Measurements from ENCODE around the gene JARID2.

The JARID2 gene

DNA sequence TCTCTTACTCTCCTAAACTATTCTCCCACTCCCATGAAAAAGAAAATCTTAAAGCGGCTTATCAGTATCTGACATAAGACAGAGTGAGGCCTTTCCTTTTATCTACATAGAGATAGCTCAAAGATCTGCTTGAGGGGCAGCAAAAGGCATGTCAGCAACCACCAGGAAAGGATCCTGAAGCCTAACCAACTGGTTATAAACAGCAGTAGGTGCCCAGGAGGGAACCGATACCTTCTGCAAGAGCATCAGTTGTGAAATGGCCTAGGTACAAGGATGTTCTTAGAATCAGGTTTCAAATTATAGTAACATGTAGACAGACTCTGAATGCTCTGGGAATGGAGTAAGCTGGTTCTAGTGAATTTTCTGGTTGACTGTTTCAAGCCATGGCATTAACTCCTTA lies 21.4 kb downstream of the JARID2 start:
- TF ChIP-seq, protein P1, sequence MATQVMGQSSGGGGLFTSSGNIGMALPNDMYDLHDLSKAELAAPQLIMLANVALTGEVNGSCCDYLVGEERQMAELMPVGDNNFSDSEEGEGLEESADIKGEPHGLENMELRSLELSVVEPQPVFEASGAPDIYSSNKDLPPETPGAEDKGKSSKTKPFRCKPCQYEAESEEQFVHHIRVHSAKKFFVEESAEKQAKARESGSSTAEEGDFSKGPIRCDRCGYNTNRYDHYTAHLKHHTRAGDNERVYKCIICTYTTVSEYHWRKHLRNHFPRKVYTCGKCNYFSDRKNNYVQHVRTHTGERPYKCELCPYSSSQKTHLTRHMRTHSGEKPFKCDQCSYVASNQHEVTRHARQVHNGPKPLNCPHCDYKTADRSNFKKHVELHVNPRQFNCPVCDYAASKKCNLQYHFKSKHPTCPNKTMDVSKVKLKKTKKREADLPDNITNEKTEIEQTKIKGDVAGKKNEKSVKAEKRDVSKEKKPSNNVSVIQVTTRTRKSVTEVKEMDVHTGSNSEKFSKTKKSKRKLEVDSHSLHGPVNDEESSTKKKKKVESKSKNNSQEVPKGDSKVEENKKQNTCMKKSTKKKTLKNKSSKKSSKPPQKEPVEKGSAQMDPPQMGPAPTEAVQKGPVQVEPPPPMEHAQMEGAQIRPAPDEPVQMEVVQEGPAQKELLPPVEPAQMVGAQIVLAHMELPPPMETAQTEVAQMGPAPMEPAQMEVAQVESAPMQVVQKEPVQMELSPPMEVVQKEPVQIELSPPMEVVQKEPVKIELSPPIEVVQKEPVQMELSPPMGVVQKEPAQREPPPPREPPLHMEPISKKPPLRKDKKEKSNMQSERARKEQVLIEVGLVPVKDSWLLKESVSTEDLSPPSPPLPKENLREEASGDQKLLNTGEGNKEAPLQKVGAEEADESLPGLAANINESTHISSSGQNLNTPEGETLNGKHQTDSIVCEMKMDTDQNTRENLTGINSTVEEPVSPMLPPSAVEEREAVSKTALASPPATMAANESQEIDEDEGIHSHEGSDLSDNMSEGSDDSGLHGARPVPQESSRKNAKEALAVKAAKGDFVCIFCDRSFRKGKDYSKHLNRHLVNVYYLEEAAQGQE (IDR thresholded peaks at IDR 0.05; ENCODE audit: insufficient read depth in 1 of 2, low read depth in 2 of 2, low read length in 2 of 2) = no peak
- TF ChIP-seq FOXP2 (optimal IDR thresholded peaks at IDR 0.05; ENCODE audit: borderline replicate concordance, extremely low read depth, extremely low read length, insufficient read depth) = no peak
- no peak for TF ChIP-seq SIN3A (IDR thresholded peaks at IDR 0.05; ENCODE audit: borderline replicate concordance, insufficient read depth, low read length)
- no peak for TF ChIP-seq TAF1 (IDR thresholded peaks at IDR 0.05; ENCODE audit: borderline replicate concordance, insufficient read depth, low read length)
- TF ChIP-seq POLR2AphosphoS5 (IDR thresholded peaks at IDR 0.05; ENCODE audit: low read depth, low read length) = no peak

DNA sequence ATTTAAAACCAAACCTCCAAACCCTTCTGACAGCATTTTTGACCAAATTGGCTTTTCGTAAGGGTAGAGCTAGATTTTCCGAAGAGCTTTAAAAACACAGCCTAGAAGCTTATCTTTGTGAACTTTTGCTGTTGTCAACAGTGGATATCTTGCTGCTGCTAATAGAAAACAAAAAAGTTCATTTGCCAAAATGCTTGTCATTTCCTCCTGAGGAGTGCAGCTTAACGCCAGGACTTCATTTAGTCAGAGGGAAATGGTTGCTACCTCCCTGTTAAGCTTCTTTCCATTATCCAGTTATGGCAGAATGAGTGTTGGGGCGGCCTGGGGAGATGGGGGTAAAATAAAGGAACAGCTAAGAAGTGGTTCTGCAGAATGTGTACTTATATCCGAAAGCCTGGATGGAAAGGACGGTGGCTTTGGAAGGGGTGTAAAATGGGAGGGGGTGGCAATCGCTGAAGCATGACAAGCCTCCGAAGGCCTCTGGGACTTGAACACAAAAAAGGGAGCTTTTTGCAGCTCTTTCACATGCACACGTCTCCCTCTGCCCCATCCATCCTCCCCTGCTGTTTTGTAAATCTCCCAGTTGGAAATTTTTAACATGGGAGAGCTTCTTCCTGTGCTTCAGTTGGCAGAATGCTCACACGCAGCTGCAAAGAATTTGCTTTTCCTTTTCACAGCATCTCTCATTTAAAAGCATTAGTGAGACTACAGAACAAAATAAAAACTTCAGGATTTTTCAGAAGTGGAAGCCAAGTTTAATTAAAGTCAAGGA lies 22.5 kb downstream of the JARID2 start:
- TF ChIP-seq FOXP2 (optimal IDR thresholded peaks at IDR 0.05; ENCODE audit: borderline replicate concordance, extremely low read depth, extremely low read length, insufficient read depth) (no peak), POLR2AphosphoS5 (IDR thresholded peaks at IDR 0.05; ENCODE audit: low read depth, low read length) (no peak), TAF1 (IDR thresholded peaks at IDR 0.05; ENCODE audit: borderline replicate concordance, insufficient read depth, low read length) (no peak), SIN3A (IDR thresholded peaks at IDR 0.05; ENCODE audit: borderline replicate concordance, insufficient read depth, low read length) (no peak)
- TF ChIP-seq, protein P1 (IDR thresholded peaks at IDR 0.05; ENCODE audit: insufficient read depth in 1 of 2, low read depth in 2 of 2, low read length in 2 of 2) = no peak

DNA sequence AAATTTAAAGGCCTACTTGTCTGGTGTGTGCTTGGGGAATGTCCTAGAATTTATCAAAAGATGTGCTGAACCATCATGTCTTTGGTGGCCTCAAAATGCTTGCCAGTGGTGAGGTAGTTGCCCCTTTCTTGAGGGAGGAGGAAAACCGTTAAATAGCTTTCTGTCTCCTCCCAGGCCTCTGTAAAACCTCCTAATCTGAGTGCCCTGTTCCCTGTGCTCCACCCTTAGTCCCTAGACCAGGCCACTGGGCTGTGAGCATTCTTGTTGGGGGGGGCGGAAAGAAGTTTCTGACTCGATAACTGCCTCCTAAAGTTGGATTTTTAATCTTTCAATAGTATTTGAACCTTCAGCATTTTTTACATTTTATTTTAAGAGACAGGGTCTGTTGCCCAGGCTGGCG lies 23.1 kb downstream of the JARID2 start:
- TF ChIP-seq SIN3A (IDR thresholded peaks at IDR 0.05; ENCODE audit: borderline replicate concordance, insufficient read depth, low read length) = no peak
- TF ChIP-seq TAF1 (IDR thresholded peaks at IDR 0.05; ENCODE audit: borderline replicate concordance, insufficient read depth, low read length) = no peak
- TF ChIP-seq FOXP2 (optimal IDR thresholded peaks at IDR 0.05; ENCODE audit: borderline replicate concordance, extremely low read depth, extremely low read length, insufficient read depth) = no peak
- TF ChIP-seq POLR2AphosphoS5 (IDR thresholded peaks at IDR 0.05; ENCODE audit: low read depth, low read length) = no peak
- TF ChIP-seq, protein P1 (IDR thresholded peaks at IDR 0.05; ENCODE audit: insufficient read depth in 1 of 2, low read depth in 2 of 2, low read length in 2 of 2) = no peak

DNA sequence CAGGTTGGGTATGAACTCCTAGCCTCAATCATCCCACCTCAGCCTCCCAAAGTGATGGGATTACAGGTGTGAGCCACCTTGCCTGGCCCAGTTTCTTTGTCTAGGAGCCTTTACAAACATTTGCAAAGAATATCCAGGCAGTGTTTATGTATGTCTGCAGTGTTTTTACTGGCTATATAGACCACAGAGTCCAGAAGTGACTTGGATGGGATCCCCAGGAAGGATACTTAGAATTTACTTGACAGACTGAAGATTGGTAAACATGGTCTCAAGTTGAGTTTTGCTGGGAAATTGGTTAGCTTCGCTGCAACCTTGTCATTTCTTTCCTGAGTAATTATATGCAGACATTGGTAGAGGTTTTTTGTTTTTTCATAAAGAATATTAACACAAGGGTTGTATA lies 23.8 kb downstream of the JARID2 start:
- TF ChIP-seq, protein P1 (IDR thresholded peaks at IDR 0.05; ENCODE audit: insufficient read depth in 1 of 2, low read depth in 2 of 2, low read length in 2 of 2) = no peak

DNA sequence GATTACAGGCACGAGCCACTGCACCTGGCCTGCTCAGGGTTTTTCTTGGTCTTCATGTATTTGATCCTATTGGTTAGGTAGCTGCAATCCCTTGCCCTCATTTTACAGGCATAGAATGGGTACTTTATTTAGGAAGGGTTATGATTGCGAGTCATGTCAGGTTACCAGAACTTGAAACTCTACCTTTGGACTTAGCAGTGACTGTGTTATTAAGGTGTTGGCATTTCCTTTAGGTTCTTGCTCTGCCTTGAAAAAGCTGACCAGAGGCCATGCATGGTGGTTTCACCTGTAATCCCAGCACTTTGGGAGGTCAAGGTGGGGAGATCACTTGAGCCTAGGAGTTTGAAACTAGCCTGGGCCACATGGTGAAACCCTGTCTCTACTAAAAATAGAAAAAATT lies 24.5 kb downstream of the JARID2 start:
- no peak for TF ChIP-seq TAF1 (IDR thresholded peaks at IDR 0.05; ENCODE audit: borderline replicate concordance, insufficient read depth, low read length)
